Activated CD4-positive, alpha-beta T cell treated with anti-CD3 and anti-CD28 coated beads, Interleukin-2, amount 50 U/mL, for 4 hours (primary cell): Measurements from ENCODE around the gene LTBP2.

Source experiments
- DNase-seq, 2 experiments: peaks; one replicate each; pipeline ENCODE4 v3.0.0-alpha.2; 2020

Gene LTBP2

GRCh38 chr14:74503938-74504335 is 108.1 kb downstream of the LTBP2 start:
- DNase-seq = no peak

GRCh38 chr14:74503291-74503937 is 108.6 kb downstream of the LTBP2 start:
- no peak for DNase-seq

DNA sequence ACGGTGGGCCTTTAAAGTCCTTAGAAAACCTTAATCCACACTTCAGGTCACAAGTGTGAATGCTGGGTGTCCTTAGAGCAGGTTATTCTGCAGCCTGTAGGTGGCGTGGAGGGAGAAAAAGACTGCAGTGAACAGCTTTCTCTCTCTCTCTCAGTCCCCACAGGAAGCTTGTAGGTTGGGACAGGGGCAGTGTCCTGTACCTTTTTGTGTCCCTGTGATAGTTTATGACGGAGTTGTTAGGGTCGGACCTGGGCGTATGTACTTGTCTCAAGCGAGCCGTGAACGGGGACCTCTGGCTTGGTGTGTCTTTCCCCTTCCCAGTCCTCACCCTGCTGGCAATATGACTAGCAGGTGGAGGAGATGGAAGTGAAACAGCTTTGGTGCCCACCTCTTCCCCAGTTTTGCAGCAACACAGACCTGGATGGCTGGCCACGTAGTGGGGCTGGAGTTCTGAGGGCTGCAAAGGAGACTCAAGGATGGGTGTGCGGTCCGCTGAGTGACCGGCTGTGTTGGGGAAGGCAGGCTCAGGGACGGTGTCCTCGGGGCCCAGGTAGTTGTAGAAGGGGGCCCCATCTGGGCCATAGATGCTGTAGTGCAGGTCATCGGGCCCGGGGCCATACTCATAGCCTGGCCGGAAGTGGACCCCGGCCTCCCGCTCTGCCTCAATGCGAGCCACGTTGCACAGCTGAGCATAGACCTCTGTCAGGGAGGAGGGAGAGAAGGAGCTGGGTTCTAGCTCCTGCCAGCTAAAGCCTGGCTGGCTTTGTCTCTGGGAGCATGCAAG is 109.6 kb downstream of the LTBP2 start:
- no peak for DNase-seq

DNA sequence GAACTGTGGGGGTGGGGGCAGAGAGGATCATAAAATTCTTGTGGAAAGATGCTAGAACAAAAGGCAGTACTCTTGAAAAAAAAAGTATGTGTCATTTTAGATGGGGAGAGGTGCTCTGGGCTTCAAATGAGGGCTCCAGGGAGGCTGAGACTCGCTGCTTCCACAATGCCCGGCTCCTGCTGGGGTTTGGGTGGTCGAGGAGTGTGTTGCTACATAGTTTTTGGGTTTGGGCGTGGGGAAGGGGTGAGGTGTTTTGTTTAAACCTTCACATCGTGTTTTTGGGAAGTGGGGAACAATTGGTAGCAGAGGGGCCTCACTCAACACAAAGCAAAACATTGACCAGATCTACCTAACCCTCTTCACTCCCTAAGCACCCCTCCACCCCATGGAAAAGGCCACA is 110.3 kb downstream of the LTBP2 start:
- no peak for DNase-seq

- DNase-seq = no peak
These were observed 110.9 kb downstream of the LTBP2 start for GRCh38 chr14:74501135-74501614.

GRCh38 chr14:74500417-74501134 is 111.5 kb downstream of the LTBP2 start:
- DNase-seq = no peak

GRCh38 chr14:74495356-74495755 is 116.7 kb downstream of the LTBP2 start:
- no peak for DNase-seq

- DNase-seq = peak; percentile 99
These were observed 118.4 kb downstream of the LTBP2 start, which contains the start of gene ISCA2 for GRCh38 chr14:74493343-74494261. ISCA2 (plus strand) TSS chr14:74493765; CDS start chr14:74493775, 10 bp downstream.

DNA sequence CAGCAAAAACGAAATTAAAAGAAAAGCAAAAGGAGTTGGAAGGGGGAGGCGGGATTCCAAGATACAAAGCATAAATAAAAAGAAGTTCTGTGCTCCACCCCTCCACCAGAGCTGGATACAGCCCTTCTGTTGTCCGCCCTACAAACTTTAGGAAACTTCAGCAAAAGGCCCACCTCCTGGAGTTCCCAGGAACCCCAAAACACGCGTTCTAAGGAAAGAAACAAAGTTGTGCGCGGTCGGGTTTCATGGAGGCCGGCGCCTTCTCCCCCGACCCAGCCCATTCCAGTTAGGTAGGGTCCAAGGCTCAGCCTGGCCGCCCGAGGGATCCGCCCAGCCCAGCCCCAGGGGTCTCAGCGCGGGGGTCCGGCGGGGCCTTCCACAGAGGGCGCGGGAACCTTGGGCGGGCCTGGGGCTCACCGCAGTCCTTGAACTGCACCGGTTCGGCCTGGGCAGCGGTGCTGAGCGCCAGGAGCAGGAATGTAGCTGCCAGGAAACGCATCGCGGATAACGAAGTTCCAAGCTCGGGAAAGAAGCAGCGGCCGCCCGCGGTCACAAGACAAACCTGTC is 119.2 kb downstream of the LTBP2 start, which contains the start of gene NPC2:
TSS of gene NPC2 (minus strand) at position 530 of the 567 bp plus-strand sequence. CDS start at position 499, 31 bp downstream.
- no peak for DNase-seq

- no peak for DNase-seq
These were observed 119.9 kb downstream of the LTBP2 start for GRCh38 chr14:74491956-74492775.

DNA sequence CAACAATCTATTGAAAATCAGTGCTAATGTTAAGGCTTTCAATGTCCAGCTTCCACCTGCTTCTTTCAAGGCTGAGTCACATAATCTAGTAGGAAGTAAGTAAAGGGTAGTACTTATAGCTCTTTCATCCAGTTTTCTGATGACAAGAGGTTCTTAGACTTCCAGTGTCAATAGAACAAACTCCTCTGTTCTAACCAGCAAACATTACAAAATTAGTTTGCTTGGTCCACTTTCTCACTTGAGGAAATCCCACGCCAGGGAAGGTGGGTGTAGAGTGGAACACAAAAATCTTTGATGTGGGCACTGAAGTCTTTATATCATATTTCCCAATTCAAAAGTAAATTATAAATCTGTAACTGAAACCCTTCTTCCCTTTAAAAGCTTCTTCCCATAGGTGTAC is 121.6 kb downstream of the LTBP2 start:
- DNase-seq = no peak

DNA sequence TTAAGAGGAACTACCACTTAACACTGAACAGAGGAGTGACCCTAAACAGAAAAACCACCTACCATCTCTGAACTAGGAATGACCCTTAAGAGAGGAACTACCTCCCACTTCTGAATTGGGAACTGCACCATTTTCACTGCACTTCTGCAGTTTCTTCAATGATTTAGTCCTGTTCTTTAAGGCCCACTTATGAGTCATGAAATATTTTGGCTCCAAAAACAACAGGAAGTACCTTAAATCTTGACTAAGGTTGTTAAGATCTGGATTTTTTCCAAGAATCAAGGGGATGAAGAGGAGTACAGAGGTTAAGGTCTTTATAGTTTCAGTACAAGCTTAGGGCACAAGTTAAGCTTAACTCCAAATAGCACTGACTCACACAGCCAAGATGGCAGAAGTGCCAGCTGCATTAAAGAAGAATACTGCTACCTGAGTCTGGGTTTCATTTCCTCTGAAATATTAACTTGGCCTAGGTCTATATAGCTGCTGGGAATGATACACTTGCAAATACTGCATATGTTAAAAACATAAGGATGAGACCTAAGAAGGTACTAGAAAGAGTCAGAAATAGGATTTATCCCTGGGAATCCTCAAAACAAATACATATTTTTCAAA is 123.1 kb downstream of the LTBP2 start:
- DNase-seq = no peak

GRCh38 chr14:74486164-74486563 is 125.9 kb downstream of the LTBP2 start:
- DNase-seq = no peak

- DNase-seq = no peak
These were observed 128.7 kb downstream of the LTBP2 start for GRCh38 chr14:74483321-74483720.

DNA sequence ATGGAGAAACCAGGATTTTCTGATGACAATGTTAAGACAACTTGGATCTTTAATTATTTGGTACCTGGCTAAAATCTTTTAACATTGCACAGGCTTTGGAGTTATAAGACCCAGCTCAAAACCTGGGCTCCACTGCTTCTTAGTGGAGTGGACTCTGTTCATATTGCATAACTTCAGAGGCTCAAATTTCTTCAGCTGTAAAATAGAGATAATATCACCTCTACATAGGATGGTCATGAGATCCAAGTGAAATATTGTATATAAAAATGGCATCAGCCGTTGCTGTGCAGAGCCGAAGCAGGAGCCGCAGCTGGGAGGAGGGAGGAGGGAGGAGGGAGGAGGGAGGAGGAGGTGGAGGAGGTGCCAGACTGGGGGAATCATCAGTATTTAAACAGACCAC is 129.5 kb downstream of the LTBP2 start:
- no peak for DNase-seq

DNA sequence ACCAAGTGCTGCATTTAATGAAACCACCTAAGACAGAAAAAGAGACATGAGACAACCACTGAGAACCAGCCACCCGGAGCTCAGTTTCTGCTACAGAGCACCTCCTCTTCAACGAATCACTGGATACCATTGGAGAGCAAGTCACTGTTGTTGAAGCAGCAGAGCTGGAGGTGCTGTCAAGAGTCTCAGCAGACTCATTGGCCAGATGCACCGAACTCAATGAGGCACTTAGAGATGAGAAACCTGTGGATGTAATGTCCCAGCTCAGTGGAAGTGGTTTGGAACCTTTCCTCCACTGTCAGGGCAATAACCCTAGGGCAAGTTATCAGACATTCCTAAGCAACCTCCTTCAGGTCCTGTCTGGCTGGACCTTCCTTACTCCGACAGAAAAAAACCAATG is 132.0 kb downstream of the LTBP2 start:
- DNase-seq = no peak

GRCh38 chr14:74478996-74479635 is 132.9 kb downstream of the LTBP2 start:
- no peak for DNase-seq

DNA sequence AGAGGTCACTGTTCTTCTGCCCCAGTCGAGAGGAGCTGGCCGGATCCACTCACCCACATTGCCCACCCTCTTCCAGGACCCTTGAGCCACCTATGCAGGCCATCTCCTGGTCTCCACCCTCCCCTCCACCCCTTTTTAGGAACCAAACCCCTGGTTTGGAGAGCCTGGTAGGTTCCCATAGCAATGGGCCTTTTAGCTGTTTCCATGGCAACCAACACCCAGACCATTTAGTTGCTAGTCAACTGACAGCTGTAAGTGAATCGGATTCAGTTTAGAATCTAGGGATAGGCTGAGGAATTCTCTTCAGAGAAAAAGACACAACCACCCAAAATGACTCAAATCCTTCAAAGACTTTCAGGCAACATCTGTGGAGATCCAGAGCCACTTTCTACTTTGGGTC is 135.4 kb downstream of the LTBP2 start:
- DNase-seq = no peak

GRCh38 chr14:74476107-74476506 is 135.9 kb downstream of the LTBP2 start:
- no peak for DNase-seq

DNA sequence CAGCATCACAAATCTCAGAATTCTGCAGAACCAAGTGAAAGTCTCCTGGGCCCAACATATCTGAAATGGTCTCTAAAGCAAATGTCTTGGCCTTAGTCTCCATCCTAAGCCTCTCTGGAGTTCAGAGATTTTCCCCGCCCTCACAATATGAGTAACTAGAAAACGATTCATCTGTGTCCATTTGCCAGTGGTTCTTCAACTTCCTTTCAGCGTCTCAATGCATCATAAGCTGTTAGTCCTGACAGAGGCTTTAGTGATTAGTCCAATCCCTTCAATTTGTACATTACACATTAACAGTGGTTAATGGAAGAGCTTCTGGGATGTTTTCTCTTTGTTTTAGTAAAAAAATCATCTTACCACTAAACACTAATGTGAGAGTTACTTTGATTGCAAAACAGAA is 136.4 kb downstream of the LTBP2 start:
- DNase-seq = no peak
